GM12873 (cell line): ENCODE results near the gene ATG7.

Source experiments
- CTCF ChIP-seq: IDR thresholded peaks from 2 replicates; pipeline ENCODE4 v1.5.1; 2012; ENCODE audit warnings: low read depth, mild to moderate bottlenecking, moderate library complexity, low read length, control low read depth; ENCODE audit not compliant: insufficient read depth; ENCODE audit errors: missing control alignments

The ATG7 gene

DNA sequence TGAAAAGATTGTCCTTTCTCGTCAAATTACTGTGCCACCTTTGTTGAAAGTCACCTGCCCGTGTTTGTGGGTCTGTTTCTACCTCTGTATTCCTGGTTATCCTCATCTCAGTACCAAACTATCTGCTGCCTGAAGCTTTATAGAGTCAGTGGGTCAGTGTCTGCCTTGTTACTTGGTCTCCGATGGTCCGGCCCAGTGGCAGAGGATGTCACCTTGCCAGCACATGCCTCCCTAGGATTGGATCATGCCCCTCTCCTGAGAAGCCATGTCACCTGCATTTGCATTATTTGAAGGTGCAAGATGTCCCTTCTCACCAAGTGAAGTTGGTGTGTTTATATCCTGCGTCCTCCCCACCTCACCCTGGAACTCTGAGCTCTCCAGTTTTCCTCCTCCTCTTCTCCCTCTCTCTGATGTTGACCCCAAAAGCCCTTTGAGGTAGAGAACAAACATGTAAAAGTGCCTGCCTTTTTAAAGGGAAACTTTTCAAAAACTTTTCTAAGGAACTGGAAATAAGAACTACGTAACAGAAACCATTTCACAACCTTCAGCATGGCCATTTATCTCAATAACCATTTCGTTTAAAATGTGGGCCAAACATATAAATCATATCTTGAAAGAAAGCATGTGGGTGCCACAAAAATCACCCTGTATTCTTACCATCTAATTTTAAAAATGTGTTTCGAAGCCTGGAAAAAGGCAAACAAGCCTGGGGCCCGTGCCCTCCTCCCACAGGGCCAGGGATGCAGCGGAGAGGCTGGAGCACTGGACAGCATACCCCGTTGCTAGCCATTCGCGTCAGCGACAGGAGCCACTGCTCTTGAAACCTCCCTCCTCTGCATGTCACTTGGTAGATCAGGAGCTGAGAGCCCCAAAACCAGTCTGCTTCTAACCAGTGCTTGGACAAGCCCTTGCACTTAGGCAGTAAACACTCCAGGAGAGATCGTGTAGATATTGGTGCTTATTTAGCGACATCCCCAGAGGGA is 269.4 kb downstream of the ATG7 start:
- no peak for TF ChIP-seq CTCF

DNA sequence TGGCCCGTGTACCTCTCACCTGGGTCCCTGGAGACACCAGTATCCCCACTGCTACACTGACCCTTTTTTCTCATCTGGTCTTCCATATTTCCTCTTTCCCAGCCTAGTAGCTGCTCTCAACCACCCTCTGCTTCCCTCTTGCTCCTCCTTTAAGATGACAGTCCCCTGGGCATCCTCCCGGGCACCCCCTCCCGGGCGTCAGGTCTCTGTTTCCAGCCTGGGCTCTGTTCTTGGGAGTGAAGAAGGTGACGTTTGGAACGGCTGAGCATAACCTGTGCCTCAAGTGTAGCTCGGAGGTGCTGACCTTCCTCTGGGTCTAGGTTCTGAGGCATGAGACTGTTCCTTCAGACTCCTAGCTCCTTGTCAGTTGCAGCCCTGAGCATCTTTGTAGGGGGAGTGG is 270.4 kb downstream of the ATG7 start:
- TF ChIP-seq CTCF: no peak

DNA sequence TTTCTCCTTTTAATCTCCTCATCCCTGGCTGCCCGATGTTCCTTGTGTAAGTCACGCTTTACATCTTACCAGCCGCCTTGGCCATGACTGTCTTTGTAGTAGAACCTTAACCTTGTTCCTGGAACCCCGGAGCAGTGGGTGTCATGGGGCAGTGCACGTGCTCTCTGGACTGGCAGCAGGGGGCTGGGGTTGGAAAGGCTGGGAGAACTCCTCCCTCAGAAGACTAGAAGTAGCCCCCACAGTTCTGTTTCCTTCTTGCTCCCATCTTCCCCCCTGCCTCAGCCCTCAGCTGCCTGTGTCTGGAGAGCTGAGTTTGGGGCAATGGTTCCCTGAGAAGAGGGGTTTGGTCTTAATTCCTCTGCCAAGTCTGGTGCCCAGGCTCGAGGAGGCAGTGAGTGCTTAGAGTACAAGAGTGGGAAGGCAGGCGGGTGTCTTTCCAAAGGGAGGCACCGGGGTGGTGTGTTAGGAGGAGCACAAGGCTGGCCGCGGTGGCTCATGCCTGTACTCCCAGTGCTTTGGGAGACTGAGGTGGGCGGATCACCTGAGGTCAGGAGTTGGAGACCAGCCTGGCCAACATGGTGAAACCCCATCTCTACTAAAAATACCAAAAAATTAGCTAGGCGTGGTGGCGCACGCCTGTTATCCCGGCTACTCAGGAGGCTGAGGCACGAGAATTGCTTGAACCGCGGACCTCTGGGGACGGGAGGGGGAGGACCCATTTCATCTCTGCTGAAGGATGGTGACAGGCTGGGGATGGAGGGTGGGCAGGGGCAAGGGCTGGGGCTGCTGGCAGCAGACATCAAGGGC is 271.1 kb downstream of the ATG7 start:
- no peak for TF ChIP-seq CTCF

DNA sequence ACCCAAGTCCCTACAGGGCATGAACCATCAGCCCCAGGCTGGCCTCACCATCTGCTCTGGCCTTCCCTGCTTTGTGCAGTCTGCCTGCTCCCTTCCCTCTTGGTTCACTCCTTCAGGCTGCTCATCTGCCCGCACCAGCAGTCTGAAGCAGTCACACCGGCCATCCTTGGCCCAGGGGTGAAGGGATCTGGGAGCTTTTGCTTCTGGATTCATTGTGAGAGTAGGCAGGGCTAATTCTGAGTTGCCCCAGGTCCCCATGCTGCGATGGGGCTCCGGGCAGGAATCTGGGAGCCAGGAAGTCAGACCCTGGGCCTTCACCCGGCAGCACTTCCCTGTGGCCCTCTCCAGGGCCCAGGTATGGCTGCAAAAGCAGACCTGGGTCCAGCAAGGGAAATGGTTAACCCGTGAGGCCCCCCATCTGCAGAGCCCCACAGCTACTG is 271.8 kb downstream of the ATG7 start:
- no peak for TF ChIP-seq CTCF

- TF ChIP-seq CTCF: no peak
These were observed 272.4 kb downstream of the ATG7 start for GRCh38 chr3:11544412-11545181.

GRCh38 chr3:11545186-11545851 is 273.1 kb downstream of the ATG7 start:
- TF ChIP-seq CTCF: no peak
